Mucosa of rectum (tissue), 2 donors: Measurements from ENCODE around the gene MED10.

Experiments
- H3K27ac ChIP-seq, 2 donors: one replicate each; pipeline ENCODE4 v1.7.0; 2013; ENCODE audit warnings: inconsistent platforms in 2 of 2, low read depth in 2 of 2, low read length in 2 of 2
- H3K27me3 ChIP-seq, 2 donors: one replicate each; pipeline ENCODE4 v1.7.0; 2013; ENCODE audit warnings: low read length in 2 of 2; ENCODE audit not compliant: control insufficient read depth in 2 of 2, insufficient read depth in 2 of 2
- H3K36me3 ChIP-seq, 2 donors: one replicate each; pipeline ENCODE4 v1.7.0; 2013; ENCODE audit warnings: low read length in 2 of 2; ENCODE audit not compliant: control insufficient read depth in 2 of 2, insufficient read depth in 2 of 2
- H3K4me1 ChIP-seq, 2 donors: one replicate each; pipeline ENCODE4 v1.7.0; 2013; ENCODE audit warnings: low read length in 2 of 2, mild to moderate bottlenecking in 1 of 2; ENCODE audit not compliant: control insufficient read depth in 2 of 2, insufficient read depth in 2 of 2
- H3K4me3 ChIP-seq, 2 donors: one replicate each; pipeline ENCODE4 v1.7.0; 2013; ENCODE audit warnings: low read length in 2 of 2
- H3K9ac ChIP-seq, 2 donors: one replicate each; pipeline ENCODE4 v1.7.0; 2013; ENCODE audit warnings: low read length in 2 of 2, low read depth in 1 of 2, mild to moderate bottlenecking in 1 of 2
- H3K9me3 ChIP-seq, 2 donors: one replicate each; pipeline ENCODE4 v1.7.0; 2013; ENCODE audit warnings: low read length in 2 of 2; ENCODE audit not compliant: control insufficient read depth in 2 of 2
- donor health status: healthy.
- donor health status: Normal muscosa, but diverticular disease.

Gene MED10

GRCh38 chr5:6392561-6392960 lies 14.2 kb upstream of the MED10 start:
- H3K27ac ChIP-seq = no peak overlapping the region

GRCh38 chr5:6391151-6391550 lies 12.8 kb upstream of the MED10 start:
- Histone ChIP-seq H3K9me3 (no peaks in the 10 kb centered on the region), H3K4me3 (no peak overlapping the region), H3K4me1 (no peaks in the 10 kb centered on the region), H3K9ac (no peak overlapping the region), H3K27ac (no peak overlapping the region), H3K36me3 (no peaks in the 10 kb centered on the region), H3K27me3 (peaks cover 0 to 3% of the 10 kb centered on the region in 2 donors)

More at GRCh38 chr5:6392561-6392960, 14.2 kb upstream of the MED10 start:
- no peak overlapping the region for H3K4me3 ChIP-seq
- H3K9me3 ChIP-seq = no peaks in the 10 kb centered on the region
- H3K4me1 ChIP-seq = no peaks in the 10 kb centered on the region
- no peak overlapping the region for H3K9ac ChIP-seq
- H3K27me3 ChIP-seq = peaks cover 0 to 3% of the 10 kb centered on the region in 2 donors
- H3K36me3 ChIP-seq = no peaks in the 10 kb centered on the region

DNA sequence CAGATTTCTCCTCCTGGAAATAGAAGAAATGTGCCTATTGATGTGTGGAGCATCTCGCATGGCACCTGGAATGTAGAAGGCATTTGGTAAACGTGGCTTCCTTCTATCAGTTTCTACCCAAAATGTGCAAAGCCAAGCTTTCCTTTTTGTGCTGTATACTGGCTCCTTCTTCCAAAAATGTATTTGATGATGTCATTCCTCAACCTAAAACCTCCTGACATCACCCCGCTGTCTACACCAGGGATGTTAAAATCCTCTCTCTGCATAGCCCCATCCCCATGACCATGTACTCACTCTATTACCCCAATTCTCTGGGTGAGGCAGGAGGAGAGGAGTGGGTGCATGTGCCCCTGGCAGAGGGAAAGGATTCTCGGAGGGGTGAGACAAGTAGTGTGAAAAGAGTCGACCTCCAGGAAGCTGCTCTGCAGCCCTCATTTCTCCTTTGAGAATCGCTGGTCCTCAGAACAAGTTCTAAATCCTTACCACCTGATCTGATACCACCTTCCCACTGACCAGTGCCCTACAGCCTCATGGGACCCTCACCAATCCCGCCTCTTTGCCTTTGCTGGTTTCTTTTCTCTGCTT lies 11.7 kb upstream of the MED10 start:
- no peak overlapping the region for H3K4me3 ChIP-seq
- no peaks in the 10 kb centered on the region for H3K9me3 ChIP-seq
- no peak overlapping the region for H3K27ac ChIP-seq
- peaks cover 0 to 3% of the 10 kb centered on the region in 2 donors for H3K27me3 ChIP-seq
- no peaks in the 10 kb centered on the region for H3K36me3 ChIP-seq
- no peak overlapping the region for H3K9ac ChIP-seq
- no peaks in the 10 kb centered on the region for H3K4me1 ChIP-seq

- Histone ChIP-seq H3K9ac (no peak overlapping the region), H3K27ac (no peak overlapping the region), H3K36me3 (no peaks in the 10 kb centered on the region), H3K9me3 (no peaks in the 10 kb centered on the region), H3K4me3 (no peak overlapping the region), H3K4me1 (no peaks in the 10 kb centered on the region), H3K27me3 (peaks cover 0 to 3% of the 10 kb centered on the region in 2 donors)
Measured at GRCh38 chr5:6389397-6389796, 11.1 kb upstream of the MED10 start.

DNA sequence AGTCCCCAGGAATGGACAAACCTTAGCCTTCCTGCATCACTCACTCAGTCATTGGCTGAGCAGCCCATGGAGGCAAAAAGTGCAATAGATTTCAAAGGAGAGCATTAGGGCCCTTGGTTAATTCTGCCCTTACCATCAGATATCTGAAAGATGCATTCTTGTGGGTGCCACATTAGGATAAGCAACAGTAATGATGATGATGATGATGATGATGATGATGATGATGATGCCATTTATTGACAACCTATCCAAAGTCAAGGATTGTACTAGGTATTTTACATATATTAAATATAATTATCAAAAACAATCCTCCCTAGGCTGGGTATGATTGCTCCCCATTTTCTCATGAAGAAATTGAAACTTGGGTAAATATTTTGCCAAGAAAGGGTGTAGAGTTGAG lies 9.6 kb upstream of the MED10 start:
- Histone ChIP-seq H3K4me3 (no peak overlapping the region), H3K27ac (no peak overlapping the region), H3K9me3 (no peaks in the 10 kb centered on the region), H3K9ac (no peak overlapping the region), H3K36me3 (no peaks in the 10 kb centered on the region), H3K4me1 (no peaks in the 10 kb centered on the region), H3K27me3 (peaks cover 3 to 5% of the 10 kb centered on the region in 2 donors)

DNA sequence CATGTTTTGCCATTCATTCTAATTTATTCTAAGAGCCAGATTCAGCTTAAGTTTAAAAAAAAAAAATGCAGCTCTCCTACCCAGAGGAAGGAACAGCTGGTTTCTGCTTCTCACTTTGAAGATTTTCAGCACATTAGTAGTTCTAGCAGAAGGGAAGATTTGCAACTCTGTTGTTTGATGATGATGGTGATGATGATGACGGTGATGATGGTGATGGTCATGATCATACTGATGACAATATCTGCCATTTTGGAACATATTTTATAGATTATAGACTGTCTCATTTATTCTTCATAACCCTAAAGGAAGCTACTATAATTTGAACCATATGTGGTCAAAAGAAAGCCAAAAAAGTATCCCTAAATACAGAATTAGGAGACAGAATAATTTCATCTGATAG lies 7.9 kb upstream of the MED10 start:
- H3K36me3 ChIP-seq = no peaks in the 10 kb centered on the region
- no peaks in the 10 kb centered on the region for H3K4me1 ChIP-seq
- H3K9me3 ChIP-seq = no peaks in the 10 kb centered on the region
- peaks cover 3 to 5% of the 10 kb centered on the region in 2 donors for H3K27me3 ChIP-seq
- no peak overlapping the region for H3K27ac ChIP-seq
- no peak overlapping the region for H3K4me3 ChIP-seq
- no peak overlapping the region for H3K9ac ChIP-seq

DNA sequence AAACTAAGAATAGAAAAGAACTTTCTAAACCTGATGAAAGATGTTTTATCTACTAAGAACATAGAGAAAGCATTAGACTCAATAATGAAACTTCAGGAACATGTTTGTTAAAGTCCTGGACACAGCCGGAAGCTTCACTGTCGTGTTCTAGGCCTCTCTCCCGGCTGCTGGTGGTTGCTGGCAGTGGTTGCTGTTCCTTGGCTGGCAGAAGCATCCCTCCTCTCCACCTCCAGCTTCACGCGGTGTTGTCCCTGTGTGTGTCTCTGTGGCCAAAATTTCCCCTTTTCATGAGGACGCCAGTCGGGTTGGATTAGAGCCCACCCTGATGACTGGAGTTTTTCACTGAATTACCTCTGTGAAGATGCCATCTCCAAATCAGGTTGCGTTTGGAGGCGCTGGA lies 6.5 kb upstream of the MED10 start:
- H3K36me3 ChIP-seq = no peaks in the 10 kb centered on the region
- H3K27me3 ChIP-seq = peaks cover 3% of the 10 kb centered on the region in 2 donors
- no peak overlapping the region for H3K27ac ChIP-seq
- H3K9me3 ChIP-seq = no peaks in the 10 kb centered on the region
- no peak overlapping the region for H3K9ac ChIP-seq
- no peaks in the 10 kb centered on the region for H3K4me1 ChIP-seq
- H3K4me3 ChIP-seq = no peak overlapping the region

- no peaks in the 10 kb centered on the region for H3K4me1 ChIP-seq
- no peak overlapping the region for H3K4me3 ChIP-seq
- peaks cover 3% of the 10 kb centered on the region in 2 donors for H3K27me3 ChIP-seq
Measured at GRCh38 chr5:6383376-6383775, 5.0 kb upstream of the MED10 start.

DNA sequence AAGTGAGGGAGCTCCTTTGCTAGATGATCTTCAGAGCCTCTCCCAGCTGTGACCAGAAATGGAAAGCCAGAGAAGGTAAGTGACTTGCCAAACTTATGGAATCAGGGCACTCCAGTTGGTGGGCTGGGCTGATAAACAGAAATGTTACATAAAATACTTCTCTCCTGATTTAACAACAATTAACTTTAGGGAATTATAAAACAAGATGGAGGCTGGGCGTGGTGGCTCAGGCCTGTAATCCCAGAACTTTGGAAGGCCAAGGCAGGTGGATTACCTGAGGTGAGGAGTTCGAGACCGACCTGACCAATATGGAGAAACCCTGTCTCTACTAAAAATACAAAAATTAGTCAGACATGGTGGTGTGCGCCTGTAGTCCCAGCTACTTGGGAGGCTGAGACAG lies 899 bp upstream of the MED10 start:
- H3K4me3 ChIP-seq = peak overlapping the region in 1 of 2 donors; percentile 93
- no peak overlapping the region for H3K27ac ChIP-seq
- peak overlapping the region in 1 of 2 donors; percentile 52 for H3K9ac ChIP-seq
- H3K4me1 ChIP-seq = peaks cover 5 to 9% of the 10 kb centered on the region in 2 donors
- peaks cover 3% of the 10 kb centered on the region in 2 donors for H3K27me3 ChIP-seq
- H3K9me3 ChIP-seq = no peaks in the 10 kb centered on the region
- peaks cover 13 to 28% of the 10 kb centered on the region in 2 donors for H3K36me3 ChIP-seq

More at GRCh38 chr5:6383376-6383775, 5.0 kb upstream of the MED10 start:
- no peaks in the 10 kb centered on the region for H3K9me3 ChIP-seq
- no peaks in the 10 kb centered on the region for H3K36me3 ChIP-seq
- H3K27ac ChIP-seq = no peak overlapping the region
- H3K9ac ChIP-seq = no peak overlapping the region

DNA sequence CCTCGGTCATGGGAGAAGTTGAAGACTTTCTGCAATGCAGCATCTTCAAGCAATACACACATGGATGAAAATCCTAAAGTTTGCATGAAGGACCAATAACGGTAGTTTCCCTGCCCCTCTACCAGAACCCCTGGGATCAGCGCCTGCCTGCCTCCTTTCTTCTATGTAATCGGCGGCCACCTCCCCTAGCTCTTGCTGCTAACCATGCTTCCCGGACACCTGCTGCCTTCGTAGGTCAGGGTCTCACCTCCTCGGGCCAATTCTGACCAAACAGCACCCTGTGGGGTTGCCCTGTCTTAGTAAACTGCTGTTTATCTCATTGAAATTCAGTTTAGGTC lies 388 bp upstream of the MED10 start:
- H3K27me3 ChIP-seq = peaks cover 3% of the 10 kb centered on the region in 2 donors
- no peaks in the 10 kb centered on the region for H3K9me3 ChIP-seq
- peak overlapping the region in 1 of 2 donors; percentile 88 for H3K27ac ChIP-seq
- H3K4me1 ChIP-seq = peaks cover 5 to 9% of the 10 kb centered on the region in 2 donors
- H3K4me3 ChIP-seq = peak overlapping the region; percentile 89 to 93
- H3K36me3 ChIP-seq = peaks cover 18 to 33% of the 10 kb centered on the region in 2 donors
- H3K9ac ChIP-seq = peak overlapping the region; percentile 52 to 90

DNA sequence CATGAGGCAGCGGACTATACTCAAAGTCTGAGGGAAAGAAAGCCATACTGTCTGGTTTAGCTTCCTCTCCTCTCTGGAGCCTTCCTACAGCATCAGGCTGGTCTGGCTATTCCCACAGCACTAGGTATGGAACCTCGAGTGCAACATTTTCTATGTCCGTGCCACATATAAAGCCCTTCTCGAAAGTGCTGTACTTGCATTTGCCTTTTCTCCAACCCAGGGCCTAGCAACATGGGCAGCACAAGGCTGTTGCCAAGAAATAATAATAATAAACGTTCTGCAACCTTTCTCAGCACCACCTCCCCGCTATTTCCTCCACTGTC lies 804 bp downstream of the MED10 start:
- Histone ChIP-seq H3K4me3 (peak overlapping the region; percentile 89 to 93), H3K9ac (peak overlapping the region; percentile 81 to 90), H3K27me3 (no peaks in the 10 kb centered on the region), H3K9me3 (no peaks in the 10 kb centered on the region), H3K27ac (peak overlapping the region in 1 of 2 donors; percentile 88), H3K4me1 (peaks cover 5 to 9% of the 10 kb centered on the region in 2 donors), H3K36me3 (peaks cover 30 to 45% of the 10 kb centered on the region in 2 donors)
